Measurements from ENCODE around the gene AKR1A1. TPM values are rescaled to one million over a fixed set of nuclear protein-coding genes. Genes with fewer than 3 reads are reported as not detected.

AKR1A1 gene
- total RNA-seq, 2 donors from 2014 or later, result 200 to 239 TPM

DNA sequence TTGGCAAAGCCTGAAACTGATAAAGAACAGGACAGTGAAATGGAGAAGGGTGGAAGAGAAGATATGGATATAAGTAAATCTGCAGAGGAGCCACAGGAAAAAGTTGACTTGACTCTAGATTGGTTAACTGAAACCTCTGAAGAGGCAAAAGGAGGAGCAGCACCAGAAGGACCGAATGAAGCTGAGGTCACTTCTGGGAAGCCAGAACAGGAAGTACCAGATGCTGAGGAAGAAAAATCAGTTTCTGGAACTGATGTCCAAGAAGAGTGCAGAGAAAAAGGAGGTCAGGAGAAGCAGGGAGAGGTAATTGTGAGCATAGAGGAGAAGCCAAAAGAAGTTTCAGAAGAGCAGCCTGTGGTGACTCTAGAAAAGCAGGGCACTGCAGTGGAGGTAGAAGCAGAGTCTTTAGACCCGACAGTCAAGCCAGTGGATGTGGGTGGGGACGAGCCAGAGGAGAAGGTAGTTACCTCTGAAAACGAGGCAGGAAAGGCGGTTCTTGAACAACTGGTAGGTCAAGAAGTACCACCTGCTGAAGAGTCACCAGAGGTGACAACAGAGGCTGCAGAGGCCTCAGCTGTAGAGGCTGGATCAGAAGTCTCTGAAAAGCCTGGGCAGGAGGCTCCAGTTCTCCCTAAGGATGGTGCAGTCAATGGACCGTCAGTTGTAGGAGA is 56.9 kb downstream of the AKR1A1 start:
- no peak overlapping the region for H3K4me3 Mint-ChIP-seq
- 83% methylated on average over 6 of the region's 6 CpGs for WGBS, 2 experiments (ENCODE audit: insufficient coverage in 1 of 2, insufficient read length in 1 of 2)
- no peaks in the 10 kb centered on the region for H3K27me3 Mint-ChIP-seq (ENCODE audit: insufficient read depth)
- Histone ChIP-seq H3K4me1 (ENCODE audit: control insufficient read depth, insufficient read depth, low read length) (no peaks in the 10 kb centered on the region), H3K36me3 (ENCODE audit: control insufficient read depth, insufficient read depth, low read length) (peaks cover 92% of the 10 kb centered on the region), H3K27me3 (ENCODE audit: control insufficient read depth, insufficient read depth, low read length, poor library complexity, severe bottlenecking) (no peaks in the 10 kb centered on the region), H3K27ac (ENCODE audit: low read depth, low read length) (no peak overlapping the region), H3K9me3 (ENCODE audit: control insufficient read depth, low read length) (no peaks in the 10 kb centered on the region), H3K4me3 (ENCODE audit: low read length) (no peak overlapping the region), H3K9ac (ENCODE audit: extremely low read depth, low read length, poor library complexity, severe bottlenecking) (no peak overlapping the region)
- no peaks in the 10 kb centered on the region for H3K4me1 Mint-ChIP-seq
- TF ChIP-seq, protein P1, sequence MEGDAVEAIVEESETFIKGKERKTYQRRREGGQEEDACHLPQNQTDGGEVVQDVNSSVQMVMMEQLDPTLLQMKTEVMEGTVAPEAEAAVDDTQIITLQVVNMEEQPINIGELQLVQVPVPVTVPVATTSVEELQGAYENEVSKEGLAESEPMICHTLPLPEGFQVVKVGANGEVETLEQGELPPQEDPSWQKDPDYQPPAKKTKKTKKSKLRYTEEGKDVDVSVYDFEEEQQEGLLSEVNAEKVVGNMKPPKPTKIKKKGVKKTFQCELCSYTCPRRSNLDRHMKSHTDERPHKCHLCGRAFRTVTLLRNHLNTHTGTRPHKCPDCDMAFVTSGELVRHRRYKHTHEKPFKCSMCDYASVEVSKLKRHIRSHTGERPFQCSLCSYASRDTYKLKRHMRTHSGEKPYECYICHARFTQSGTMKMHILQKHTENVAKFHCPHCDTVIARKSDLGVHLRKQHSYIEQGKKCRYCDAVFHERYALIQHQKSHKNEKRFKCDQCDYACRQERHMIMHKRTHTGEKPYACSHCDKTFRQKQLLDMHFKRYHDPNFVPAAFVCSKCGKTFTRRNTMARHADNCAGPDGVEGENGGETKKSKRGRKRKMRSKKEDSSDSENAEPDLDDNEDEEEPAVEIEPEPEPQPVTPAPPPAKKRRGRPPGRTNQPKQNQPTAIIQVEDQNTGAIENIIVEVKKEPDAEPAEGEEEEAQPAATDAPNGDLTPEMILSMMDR (conservative IDR thresholded peaks at IDR 0.05), result no peak
- H3K9me3 Mint-ChIP-seq, result no peaks in the 10 kb centered on the region
- peak; percentile 43 for DNase-seq
- H3K27ac Mint-ChIP-seq, result no peak overlapping the region
- peaks cover 73% of the 10 kb centered on the region for H3K36me3 Mint-ChIP-seq (ENCODE audit: low read depth)

DNA sequence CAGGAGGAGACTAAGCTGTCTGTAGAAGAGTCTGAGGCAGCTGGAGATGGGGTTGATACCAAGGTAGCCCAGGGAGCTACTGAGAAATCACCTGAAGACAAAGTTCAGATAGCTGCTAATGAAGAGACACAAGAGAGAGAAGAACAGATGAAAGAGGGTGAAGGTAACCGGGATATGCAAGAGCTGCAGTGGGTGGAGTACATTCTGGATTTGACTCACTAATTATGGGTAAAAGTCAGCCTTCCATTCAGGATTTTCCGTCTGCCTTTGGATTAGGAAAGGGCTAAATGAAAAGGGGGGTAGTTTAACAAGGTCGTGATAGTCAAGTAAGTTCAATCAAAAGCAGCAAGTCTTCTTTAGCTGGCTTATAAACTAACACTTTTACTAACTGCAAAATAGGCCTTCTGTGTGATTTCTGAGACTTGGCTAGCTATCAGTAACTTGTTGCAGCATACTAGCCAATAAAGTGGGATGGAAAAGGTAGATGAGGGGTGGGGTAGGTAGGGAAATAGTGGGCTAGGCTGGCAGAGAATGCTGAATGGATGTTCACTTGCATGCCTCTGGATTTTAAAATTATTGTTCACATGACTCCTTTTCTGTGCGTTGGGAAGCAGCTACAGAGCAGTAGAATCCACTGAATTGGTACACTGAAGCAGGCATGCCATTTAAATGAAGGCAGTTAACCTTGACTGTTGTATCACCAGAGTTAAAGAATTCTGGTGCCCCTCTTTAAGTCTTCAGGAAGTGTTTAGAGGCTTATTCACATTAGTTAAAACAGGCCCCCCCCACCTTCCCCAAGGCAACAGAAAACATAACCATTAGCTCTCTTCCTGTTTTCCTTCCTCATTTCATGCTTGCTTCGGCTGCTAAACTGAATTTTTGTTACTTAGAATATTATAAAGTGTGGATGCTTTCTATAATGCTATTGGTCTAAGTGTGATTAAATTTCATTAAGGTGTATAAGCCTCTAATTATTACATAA is 57.8 kb downstream of the AKR1A1 start:
- no peak overlapping the region for H3K27ac Mint-ChIP-seq
- no peaks in the 10 kb centered on the region for H3K9me3 Mint-ChIP-seq
- peak; percentile 21 for DNase-seq
- H3K4me1 ChIP-seq (ENCODE audit: control insufficient read depth, insufficient read depth, low read length), result no peaks in the 10 kb centered on the region
- H3K4me3 Mint-ChIP-seq, result no peak overlapping the region
- no peaks in the 10 kb centered on the region for H3K27me3 ChIP-seq (ENCODE audit: control insufficient read depth, insufficient read depth, low read length, poor library complexity, severe bottlenecking)
- no peaks in the 10 kb centered on the region for H3K9me3 ChIP-seq (ENCODE audit: control insufficient read depth, low read length)
- H3K27me3 Mint-ChIP-seq (ENCODE audit: insufficient read depth), result no peaks in the 10 kb centered on the region
- 95 to 97% methylated on average over 3 to 5 of the region's 5 CpGs for WGBS, 2 experiments (ENCODE audit: insufficient coverage in 1 of 2, insufficient read length in 1 of 2)
- peaks cover 78% of the 10 kb centered on the region for H3K36me3 Mint-ChIP-seq (ENCODE audit: low read depth)
- TF ChIP-seq, protein P1 (conservative IDR thresholded peaks at IDR 0.05), result no peak
- H3K4me3 ChIP-seq (ENCODE audit: low read length), result no peak overlapping the region
- H3K36me3 ChIP-seq (ENCODE audit: control insufficient read depth, insufficient read depth, low read length), result peaks cover 92% of the 10 kb centered on the region
- H3K9ac ChIP-seq (ENCODE audit: extremely low read depth, low read length, poor library complexity, severe bottlenecking), result no peak overlapping the region
- no peak overlapping the region for H3K27ac ChIP-seq (ENCODE audit: low read depth, low read length)
- H3K4me1 Mint-ChIP-seq, result no peaks in the 10 kb centered on the region

DNA sequence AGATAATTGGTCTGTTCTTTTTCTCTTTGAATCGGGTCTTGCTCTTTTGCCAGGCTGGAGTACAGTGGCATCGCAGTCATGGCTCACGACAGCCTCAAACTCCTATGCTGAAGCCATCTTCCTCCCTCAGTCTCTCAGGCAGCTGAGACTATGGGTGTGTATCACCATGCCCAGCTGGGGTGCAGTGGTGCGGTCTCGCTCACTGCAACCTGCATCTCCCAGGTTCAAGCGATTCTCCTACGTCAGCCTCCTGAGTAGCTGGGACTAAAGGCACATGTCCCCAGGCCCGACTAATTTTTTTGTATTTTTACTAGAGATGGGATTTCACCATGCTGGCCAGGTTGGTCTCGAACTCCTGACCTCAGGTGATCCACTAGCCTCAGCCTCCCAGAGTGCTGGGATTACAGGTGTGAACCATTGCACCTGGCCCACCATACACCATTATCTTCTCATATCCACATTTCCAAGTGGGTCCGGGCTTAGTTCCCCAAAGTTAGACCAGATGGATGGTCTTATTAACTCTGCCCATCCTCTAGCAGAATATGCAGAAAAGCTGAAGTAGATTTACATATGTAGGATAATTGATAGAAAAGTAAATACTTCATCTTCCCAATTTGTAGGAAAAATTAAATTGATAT is 60.1 kb downstream of the AKR1A1 start:
- H3K9me3 Mint-ChIP-seq, result no peaks in the 10 kb centered on the region

More for the DNA sequence above, 60.1 kb downstream of the AKR1A1 start:
- Histone ChIP-seq H3K9ac (ENCODE audit: extremely low read depth, low read length, poor library complexity, severe bottlenecking) (no peak overlapping the region), H3K4me3 (ENCODE audit: low read length) (no peak overlapping the region), H3K27ac (ENCODE audit: low read depth, low read length) (no peak overlapping the region), H3K27me3 (ENCODE audit: control insufficient read depth, insufficient read depth, low read length, poor library complexity, severe bottlenecking) (no peaks in the 10 kb centered on the region), H3K36me3 (ENCODE audit: control insufficient read depth, insufficient read depth, low read length) (peaks cover 96% of the 10 kb centered on the region), H3K4me1 (ENCODE audit: control insufficient read depth, insufficient read depth, low read length) (no peaks in the 10 kb centered on the region), H3K9me3 (ENCODE audit: control insufficient read depth, low read length) (no peaks in the 10 kb centered on the region)
- TF ChIP-seq, protein P1 (conservative IDR thresholded peaks at IDR 0.05), result no peak
- WGBS, 2 experiments (ENCODE audit: insufficient coverage in 1 of 2, insufficient read length in 1 of 2), result 95 to 98% methylated on average over 9 to 10 of the region's 10 CpGs
- no peak overlapping the region for H3K4me3 Mint-ChIP-seq
- DNase-seq, result peak; percentile 45
- H3K36me3 Mint-ChIP-seq (ENCODE audit: low read depth), result peaks cover 85% of the 10 kb centered on the region
- H3K27ac Mint-ChIP-seq, result peak overlapping the region; percentile 53
- no peaks in the 10 kb centered on the region for H3K27me3 Mint-ChIP-seq (ENCODE audit: insufficient read depth)
- H3K4me1 Mint-ChIP-seq, result no peaks in the 10 kb centered on the region
